ENCODE data around the gene CERS3. TPM values are rescaled to one million over a fixed set of nuclear protein-coding genes. Genes with fewer than 3 reads are reported as not detected.

Gene CERS3
- total and polyA plus RNA-seq, 2 of the 4 experiments (the other 2 are of a cell fraction) = not detected

GRCh38 chr15:100483370-100483769 is 45.4 kb downstream of the CERS3 start:
- no peak overlapping the region for H2BK20ac ChIP-seq (ENCODE audit: low read depth, low read length)
- no CpG with 5 or more reads among the region's 2 CpGs for WGBS, 2 experiments (ENCODE audit: extremely low coverage in 2 of 2, insufficient read length in 1 of 2)
- ChIA-PET CTCF (no interaction called here), POLR2A (ENCODE audit: unreplicated experiment) (no interaction called here)
- H3K27ac ChIP-seq (ENCODE audit: insufficient read depth, low read length) = no peak overlapping the region
- no peak overlapping the region for H3K23ac ChIP-seq (ENCODE audit: low read depth, low read length)
- dilution Hi-C loops (cut with HindIII; ENCODE audit: low sequenced_read_pairs, unreplicated experiment) = no loop called here
- no peak overlapping the region for H4K5ac ChIP-seq (ENCODE audit: low read depth, low read length)
- no peak overlapping the region for H3K4ac ChIP-seq (ENCODE audit: low read depth, low read length)
- H3K14ac ChIP-seq (replicated peaks; ENCODE audit: low read depth, low read length) = no peak overlapping the region
- TF ChIP-seq FOS (IDR thresholded peaks at IDR 0.05; ENCODE audit: low read depth, low read length) = no peak
- TF ChIP-seq CHD1 (IDR thresholded peaks at IDR 0.05; ENCODE audit: low read depth, low read length) = no peak
- TF ChIP-seq MAFK (IDR thresholded peaks at IDR 0.05; ENCODE audit: low read depth, low read length) = no peak
- TF ChIP-seq NFE2L2 (IDR thresholded peaks at IDR 0.05; ENCODE audit: low read depth, low read length) = no peak
- no peak for TF ChIP-seq POLR2A (IDR thresholded peaks at IDR 0.05; ENCODE audit: low read depth, low read length)
- TF ChIP-seq CTCF (conservative IDR thresholded peaks at IDR 0.05; ENCODE audit: low read depth, low read length) = no peak
- no peak overlapping the region for H3K9ac ChIP-seq (ENCODE audit: low read depth, low read length)
- no peak overlapping the region for H2BK120ac ChIP-seq (ENCODE audit: low read depth, low read length)
- H2AK5ac ChIP-seq (ENCODE audit: low read depth, low read length) = no peak overlapping the region
- H3K18ac ChIP-seq (ENCODE audit: low read depth, low read length) = no peak overlapping the region
- intact Hi-C loops (cut with micrococcal nuclease) = no loop called here
- H3K36me3 ChIP-seq (ENCODE audit: control insufficient read depth, insufficient read depth, low read length) = no peaks in the 10 kb centered on the region
- H2AK9ac ChIP-seq (replicated peaks; ENCODE audit: low read depth, low read length, poor library complexity) = no peak overlapping the region
- H3K4me3 ChIP-seq (ENCODE audit: insufficient read depth, low read depth, low read length) = no peak overlapping the region
- no TSS peak for BruUV-seq (replicated peaks)
- H3K9me1 ChIP-seq (ENCODE audit: insufficient read depth, low read length) = no peaks in the 10 kb centered on the region
- no peaks in the 10 kb centered on the region for H3K79me1 ChIP-seq (ENCODE audit: low read depth in 1 of 2, low read length in 2 of 2)
- H2BK5ac ChIP-seq (ENCODE audit: low read depth, low read length, poor library complexity, severe bottlenecking) = no peak overlapping the region
- H3K4me1 ChIP-seq (ENCODE audit: control insufficient read depth, insufficient read depth, low read length) = no peaks in the 10 kb centered on the region
- no peak overlapping the region for H4K91ac ChIP-seq (ENCODE audit: insufficient read depth, low read depth, low read length)
- H4K20me1 ChIP-seq (ENCODE audit: insufficient read depth, low read length) = no peaks in the 10 kb centered on the region
- H3K4me2 ChIP-seq (ENCODE audit: low read depth, low read length) = no peak overlapping the region
- no peak for DNase-seq
- no peak overlapping the region for H3K56ac ChIP-seq (ENCODE audit: extremely low read depth, insufficient read depth, low read length)
- H3K27me3 ChIP-seq (ENCODE audit: control insufficient read depth, insufficient read depth, low read length) = no peaks in the 10 kb centered on the region
- in situ Hi-C loops (cut with MboI; ENCODE audit: low sequenced_read_pairs) = no loop called here
- no peak for ATAC-seq (ENCODE audit: low read depth)
- peaks cover 7% of the 10 kb centered on the region for H3K9me3 ChIP-seq (ENCODE audit: control insufficient read depth, insufficient read depth, low read length)
- no peak overlapping the region for H2AFZ ChIP-seq (replicated peaks; ENCODE audit: low read length, poor library complexity)
- no peak overlapping the region for H2BK15ac ChIP-seq (ENCODE audit: low read depth, low read length)
- no peak overlapping the region for H4K8ac ChIP-seq (ENCODE audit: low read depth in 2 of 2, low read length in 2 of 2)
